HUES6 (cell line): ENCODE results near the gene FAR2.
"Not testable (repeated sequence)": the region's sequence is repeated elsewhere in the genome, so short reads cannot be mapped to it uniquely, and the experiment has no call there.

Experiments used
- H3K27ac ChIP-seq: 2 replicates; pipeline ENCODE4 v1.7.0; 2013; ENCODE audit warnings: low read depth, mild to moderate bottlenecking, low read length, inconsistent platforms
- H3K27me3 ChIP-seq: 2 replicates; pipeline ENCODE4 v1.6.1; 2013; ENCODE audit warnings: low read length; ENCODE audit not compliant: control insufficient read depth, insufficient read depth
- H3K36me3 ChIP-seq: 2 replicates; pipeline ENCODE4 v1.6.1; 2013; ENCODE audit warnings: low read length; ENCODE audit not compliant: control insufficient read depth, insufficient read depth
- H3K4me1 ChIP-seq: 2 replicates; pipeline ENCODE4 v1.6.1; 2013; ENCODE audit warnings: low read length; ENCODE audit not compliant: control insufficient read depth, insufficient read depth
- H3K4me3 ChIP-seq: 2 replicates; pipeline ENCODE4 v1.5.1; 2013; ENCODE audit warnings: low read depth, low read length
- H3K9ac ChIP-seq: one replicate; pipeline ENCODE4 v1.6.1; 2013; ENCODE audit warnings: mild to moderate bottlenecking, low read length
- H3K9me3 ChIP-seq: 2 replicates; pipeline ENCODE4 v1.6.1; 2013; ENCODE audit warnings: low read depth, low read length; ENCODE audit not compliant: control insufficient read depth, insufficient read depth

FAR2 gene

DNA sequence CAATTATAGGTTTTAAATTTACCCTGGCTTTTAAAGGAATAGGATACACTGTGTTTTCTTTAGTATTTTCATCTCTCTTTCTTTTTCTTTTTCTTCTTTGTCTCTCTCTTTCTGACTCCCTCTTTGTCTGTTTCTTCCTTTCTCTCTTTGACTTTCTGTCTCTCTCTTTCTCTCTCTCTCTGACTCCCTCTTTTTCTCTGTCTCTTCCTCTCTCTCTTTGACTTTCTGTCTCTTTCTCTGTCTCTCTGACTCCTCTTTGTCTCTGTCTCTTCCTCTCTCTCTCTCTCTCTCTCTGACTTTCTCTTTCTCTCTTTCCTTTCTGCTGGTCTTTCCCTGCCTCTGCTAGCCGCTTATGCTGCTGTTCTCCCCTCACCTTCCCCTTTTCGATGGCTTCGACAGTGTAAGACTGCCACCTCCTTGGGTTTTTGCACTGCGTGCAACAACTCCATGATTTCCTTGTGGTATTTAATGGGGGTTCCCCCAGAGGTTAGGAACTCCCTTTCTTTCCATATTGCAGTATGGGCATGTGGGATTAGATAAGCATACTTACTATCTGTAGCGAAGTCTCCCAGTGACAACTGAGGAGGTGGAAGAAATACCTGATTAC, 21.5 kb downstream of the FAR2 start:
- H3K27ac ChIP-seq, H3K9ac ChIP-seq, H3K27me3 ChIP-seq, H3K4me3 ChIP-seq, H3K36me3 ChIP-seq, H3K4me1 ChIP-seq: not testable (repeated sequence)
- peaks cover 28% of the 10 kb centered on the region for H3K9me3 ChIP-seq

DNA sequence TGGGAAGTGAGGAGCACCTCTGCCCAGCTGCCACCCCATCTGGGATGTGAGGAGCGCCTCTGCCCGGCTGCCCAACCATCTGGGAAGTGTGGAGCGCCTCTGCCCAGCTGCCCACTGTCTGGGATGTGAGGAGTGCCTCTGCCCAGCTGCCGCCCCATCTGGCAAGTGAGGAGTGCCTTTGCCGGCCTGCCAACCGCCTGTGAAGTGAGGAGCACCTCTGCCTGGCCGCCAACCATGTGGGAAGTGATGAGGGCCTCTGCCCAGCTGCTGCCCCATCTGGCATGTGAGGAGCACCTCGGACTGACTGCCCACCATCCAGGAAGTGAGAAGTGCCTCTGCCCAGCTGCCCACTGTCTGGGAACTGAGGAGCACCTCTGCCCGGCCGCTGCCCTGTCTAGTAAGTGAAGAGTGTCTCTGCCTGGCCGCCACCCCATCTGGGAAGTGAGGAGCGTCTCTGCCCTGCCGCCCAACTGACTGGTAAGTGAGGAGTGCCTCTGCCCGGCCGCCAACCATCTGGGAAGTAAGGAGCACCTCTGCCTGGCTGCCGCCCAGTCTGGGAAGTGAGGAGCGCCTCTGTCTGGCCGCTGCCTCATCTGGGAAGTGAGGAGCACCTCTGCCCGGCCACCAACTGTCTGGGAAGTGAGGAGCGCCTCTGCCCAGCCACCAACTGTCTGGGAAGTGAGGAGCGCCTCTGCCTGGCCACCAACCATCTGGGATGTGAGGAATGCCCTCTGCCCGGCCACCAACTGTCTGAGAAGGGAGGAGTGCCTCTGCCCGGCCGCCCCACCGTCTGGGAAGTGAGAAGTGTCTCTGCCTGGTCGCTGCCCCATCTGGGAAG, 22.6 kb downstream of the FAR2 start:
- Histone ChIP-seq H3K4me3 (no peak overlapping the region), H3K4me1 (no peaks in the 10 kb centered on the region), H3K9ac (no peak overlapping the region), H3K27me3 (no peaks in the 10 kb centered on the region), H3K9me3 (peaks cover 29% of the 10 kb centered on the region), H3K36me3 (peaks cover 7% of the 10 kb centered on the region), H3K27ac (no peak overlapping the region)

DNA sequence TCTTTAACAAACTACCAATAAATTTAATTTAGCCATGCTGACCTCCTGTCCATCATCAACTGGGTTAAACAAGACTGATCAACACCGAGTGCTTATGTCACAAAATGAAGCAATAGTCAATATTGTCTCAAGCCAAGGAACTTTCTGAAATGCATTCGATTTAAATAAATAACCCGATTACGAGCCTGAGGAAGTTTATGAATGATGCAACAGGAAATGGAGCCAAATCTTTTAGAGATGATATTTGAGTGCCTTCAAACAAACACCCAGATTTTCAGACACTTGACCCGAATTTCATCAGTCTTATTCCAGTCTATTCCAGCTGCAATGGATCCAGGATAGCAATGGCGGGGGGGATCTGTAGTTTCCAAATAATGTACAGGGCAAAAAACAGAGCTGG, 27.9 kb downstream of the FAR2 start:
- Histone ChIP-seq H3K9me3 (peaks cover 16% of the 10 kb centered on the region), H3K4me1 (no peaks in the 10 kb centered on the region), H3K4me3 (no peak overlapping the region), H3K36me3 (peaks cover 1% of the 10 kb centered on the region; the same call in 1 of the 2 replicates), H3K9ac (no peak overlapping the region), H3K27me3 (no peaks in the 10 kb centered on the region), H3K27ac (no peak overlapping the region)

DNA sequence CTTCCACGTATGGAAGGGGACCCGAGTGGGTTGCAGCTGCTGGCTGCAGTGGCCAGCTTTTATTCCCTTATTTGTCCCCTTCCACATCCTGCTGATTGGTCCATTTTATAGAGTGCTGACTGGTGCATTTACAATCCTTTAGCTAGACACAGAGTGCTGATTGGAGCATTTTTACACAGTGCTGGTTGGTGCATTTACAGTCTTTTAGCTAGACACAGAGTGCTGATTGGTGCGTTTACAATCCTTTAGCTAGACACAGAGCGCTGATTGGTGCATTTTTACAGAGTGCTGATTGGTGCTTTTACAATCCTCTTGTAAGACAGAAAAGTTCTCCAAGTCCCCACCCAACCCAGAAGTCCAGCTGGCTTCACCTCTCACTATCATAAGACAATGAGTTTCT, 33.2 kb downstream of the FAR2 start:
- H3K4me3 ChIP-seq, H3K9ac ChIP-seq, H3K36me3 ChIP-seq, H3K27ac ChIP-seq, H3K9me3 ChIP-seq, H3K27me3 ChIP-seq, H3K4me1 ChIP-seq: not testable (repeated sequence)

DNA sequence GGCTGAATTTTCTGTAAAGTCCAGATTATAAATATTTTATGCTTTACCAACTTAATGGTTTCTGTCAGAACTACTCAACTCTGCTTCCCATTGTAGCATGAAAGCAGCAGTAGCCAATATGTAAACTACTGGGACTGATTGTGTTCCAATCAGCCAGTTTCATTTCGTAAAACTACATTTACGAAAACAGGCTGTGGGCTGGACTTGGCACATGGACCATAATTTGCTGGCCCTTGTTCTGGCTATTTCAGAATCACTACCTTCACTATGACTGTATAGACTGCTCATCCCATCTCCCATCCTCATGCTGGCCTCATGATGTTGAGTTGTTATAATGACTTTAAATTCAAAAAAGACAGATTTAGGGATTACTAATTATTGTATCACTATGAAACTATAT, 38.7 kb downstream of the FAR2 start:
- no peaks in the 10 kb centered on the region for H3K9me3 ChIP-seq
- no peak overlapping the region for H3K9ac ChIP-seq
- 0 out of 2 replicates have a peak, but pooled peaks cover 4% of the 10 kb centered on the region for H3K4me1 ChIP-seq
- H3K36me3 ChIP-seq, result no peaks in the 10 kb centered on the region
- no peaks in the 10 kb centered on the region for H3K27me3 ChIP-seq
- H3K4me3 ChIP-seq, result no peak overlapping the region
- no peak overlapping the region for H3K27ac ChIP-seq

DNA sequence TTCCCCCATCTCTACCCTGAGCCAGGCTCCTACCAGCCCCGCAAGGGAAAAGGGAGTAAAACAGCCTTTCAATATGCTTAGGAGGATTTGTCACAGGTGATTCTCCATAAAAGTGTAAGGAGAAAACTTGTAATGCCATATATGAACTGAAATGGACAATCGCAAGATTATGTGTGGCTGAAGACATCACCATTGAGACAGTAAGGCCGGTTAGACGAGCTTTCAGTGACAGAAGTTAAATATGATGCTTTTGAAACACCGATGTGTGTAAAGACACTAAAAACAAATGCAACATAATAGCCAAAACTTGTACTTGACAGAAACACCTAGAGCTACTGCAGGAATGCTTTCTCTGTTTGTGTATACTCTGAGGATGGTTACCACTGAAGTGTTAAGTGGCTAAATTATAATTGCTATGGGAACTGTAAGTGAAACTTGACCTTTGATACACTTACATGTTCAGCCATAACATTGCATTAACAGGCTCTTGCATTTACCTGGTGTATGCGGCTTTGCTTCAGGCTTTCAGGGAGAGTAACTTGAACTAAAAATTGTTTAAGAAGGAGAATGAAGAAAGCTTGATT, 42.3 kb downstream of the FAR2 start:
- Histone ChIP-seq H3K27ac (no peak overlapping the region), H3K9me3 (no peaks in the 10 kb centered on the region), H3K9ac (no peak overlapping the region), H3K4me1 (0 out of 2 replicates have a peak, but pooled peaks cover 4% of the 10 kb centered on the region), H3K27me3 (no peaks in the 10 kb centered on the region), H3K4me3 (no peak overlapping the region), H3K36me3 (no peaks in the 10 kb centered on the region)

DNA sequence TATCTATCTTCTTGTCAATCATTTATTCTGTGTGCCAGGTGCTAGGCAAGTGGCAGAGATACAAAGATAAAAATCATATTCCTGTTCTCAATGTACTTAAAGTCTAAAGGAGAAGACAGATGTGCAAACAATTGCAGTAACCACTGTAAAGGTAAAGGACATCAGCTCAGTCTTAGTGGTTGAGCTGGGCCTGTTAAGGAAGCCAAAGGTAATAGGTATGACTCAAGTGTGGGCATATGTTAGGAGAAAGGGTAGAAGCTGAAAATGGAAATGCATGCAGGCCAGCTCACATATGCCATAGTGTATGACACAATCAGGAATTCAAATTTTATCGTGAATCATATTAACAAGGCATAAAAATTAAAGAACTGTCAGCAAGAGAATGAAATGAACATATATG, 49.8 kb downstream of the FAR2 start:
- no peak overlapping the region for H3K27ac ChIP-seq
- no peaks in the 10 kb centered on the region for H3K36me3 ChIP-seq
- no peak overlapping the region for H3K4me3 ChIP-seq
- no peak overlapping the region for H3K9ac ChIP-seq
- peaks cover 26% of the 10 kb centered on the region for H3K27me3 ChIP-seq
- H3K9me3 ChIP-seq, result peaks cover 5% of the 10 kb centered on the region; the same call in 1 of the 2 replicates
- H3K4me1 ChIP-seq, result no peaks in the 10 kb centered on the region; the same call in 1 of the 2 replicates

DNA sequence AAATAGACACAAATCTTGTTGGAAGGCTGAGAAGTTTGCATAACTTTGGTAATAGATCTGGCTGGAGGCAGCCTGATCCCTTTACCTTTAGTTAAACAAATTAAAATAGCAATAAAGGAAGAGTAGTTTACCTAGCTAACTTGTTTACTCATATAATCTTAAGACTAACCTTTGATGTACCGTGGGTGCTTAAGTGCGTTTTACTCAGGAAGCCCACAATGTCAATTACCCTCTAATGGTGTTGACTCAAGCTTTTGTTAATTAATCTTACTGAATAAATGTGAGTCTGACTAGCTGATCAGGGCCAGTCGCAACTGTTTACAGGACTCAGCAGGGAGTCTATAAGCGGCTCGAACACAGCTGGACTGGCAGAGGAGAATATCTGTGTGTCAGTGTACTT, 51.5 kb downstream of the FAR2 start:
- Histone ChIP-seq H3K9ac (no peak overlapping the region), H3K4me3 (no peak overlapping the region), H3K36me3 (no peaks in the 10 kb centered on the region), H3K27me3 (peaks cover 26% of the 10 kb centered on the region), H3K4me1 (no peaks in the 10 kb centered on the region; the same call in 1 of the 2 replicates), H3K27ac (no peak overlapping the region), H3K9me3 (peaks cover 5% of the 10 kb centered on the region; the same call in 1 of the 2 replicates)

DNA sequence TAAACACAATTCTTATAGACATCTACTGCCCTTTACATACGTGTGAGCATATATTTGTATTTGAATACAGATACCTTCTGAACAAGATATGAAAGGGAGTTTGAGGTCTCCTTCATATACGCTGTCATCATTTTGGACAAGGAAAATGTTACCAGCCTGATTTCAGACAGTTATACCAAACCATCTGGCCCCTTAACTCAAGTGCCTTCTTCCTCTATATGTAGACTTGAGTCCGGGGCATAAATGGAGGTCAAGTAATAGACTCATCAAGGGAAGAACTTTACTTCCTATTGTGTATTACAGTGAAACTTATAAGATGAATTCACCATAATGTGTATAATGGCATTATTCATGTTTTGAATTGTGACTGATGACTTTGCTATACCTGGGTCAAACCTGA, 52.2 kb downstream of the FAR2 start:
- H3K4me3 ChIP-seq, result no peak overlapping the region
- H3K9ac ChIP-seq, result no peak overlapping the region
- no peaks in the 10 kb centered on the region; the same call in 1 of the 2 replicates for H3K4me1 ChIP-seq
- H3K27ac ChIP-seq, result no peak overlapping the region
- peaks cover 26% of the 10 kb centered on the region for H3K27me3 ChIP-seq
- no peaks in the 10 kb centered on the region for H3K36me3 ChIP-seq
- peaks cover 5% of the 10 kb centered on the region; the same call in 1 of the 2 replicates for H3K9me3 ChIP-seq

DNA sequence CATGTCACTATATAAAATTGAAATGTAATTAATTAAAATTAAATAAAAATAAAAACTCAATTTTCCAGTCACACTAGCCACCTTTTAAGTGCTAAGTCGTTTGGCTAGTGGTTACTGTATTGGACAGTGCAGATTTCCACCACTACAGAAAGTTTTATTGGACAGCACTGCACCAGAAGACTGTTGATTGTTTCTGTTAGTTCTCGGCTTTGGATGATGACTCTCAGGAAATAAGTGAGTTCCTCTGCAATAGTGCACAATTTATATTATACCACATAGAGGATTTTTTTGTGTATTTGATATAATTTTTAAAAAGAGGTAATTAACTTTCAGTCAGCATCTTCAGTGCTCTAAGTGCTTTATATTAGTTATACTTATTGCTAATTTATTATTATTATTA, 52.7 kb downstream of the FAR2 start:
- no peak overlapping the region for H3K9ac ChIP-seq
- H3K27ac ChIP-seq, result no peak overlapping the region
- H3K36me3 ChIP-seq, result no peaks in the 10 kb centered on the region
- H3K4me1 ChIP-seq, result no peaks in the 10 kb centered on the region; the same call in 1 of the 2 replicates
- peaks cover 5% of the 10 kb centered on the region; the same call in 1 of the 2 replicates for H3K9me3 ChIP-seq
- no peak overlapping the region for H3K4me3 ChIP-seq
- peaks cover 26% of the 10 kb centered on the region for H3K27me3 ChIP-seq

DNA sequence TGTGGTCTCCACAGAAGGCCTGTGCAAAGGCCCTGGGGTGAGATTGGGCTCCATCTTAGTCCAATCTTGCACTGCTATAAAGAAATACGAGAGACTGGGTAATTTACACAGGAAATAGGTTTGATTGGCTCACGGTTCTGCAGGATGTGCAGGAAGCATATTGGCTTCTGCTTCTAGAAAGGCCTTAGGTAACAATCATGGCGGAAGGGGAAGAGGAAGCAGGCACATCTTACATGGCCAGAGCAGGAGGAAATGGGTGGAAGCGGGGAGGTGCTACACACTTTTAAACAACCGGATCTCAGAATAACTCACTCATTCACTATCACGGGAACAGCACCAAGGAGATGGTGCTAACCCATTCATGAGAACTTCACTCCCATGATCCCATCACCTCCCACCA, 55.4 kb downstream of the FAR2 start:
- Histone ChIP-seq H3K27me3 (peaks cover 19% of the 10 kb centered on the region), H3K9me3 (peaks cover 5% of the 10 kb centered on the region; the same call in 1 of the 2 replicates), H3K36me3 (no peaks in the 10 kb centered on the region), H3K27ac (no peak overlapping the region), H3K4me3 (no peak overlapping the region), H3K4me1 (no peaks in the 10 kb centered on the region; the same call in 1 of the 2 replicates), H3K9ac (no peak overlapping the region)
